ENCODE results near the gene GPN1.
"Not testable (repeated sequence)": the region's sequence is repeated elsewhere in the genome, so short reads cannot be mapped to it uniquely, and the experiment has no call there.

Gene GPN1
- 23.8 to 29.8 (median 27.1) reads per million in 4 donors for total RNA-seq

DNA sequence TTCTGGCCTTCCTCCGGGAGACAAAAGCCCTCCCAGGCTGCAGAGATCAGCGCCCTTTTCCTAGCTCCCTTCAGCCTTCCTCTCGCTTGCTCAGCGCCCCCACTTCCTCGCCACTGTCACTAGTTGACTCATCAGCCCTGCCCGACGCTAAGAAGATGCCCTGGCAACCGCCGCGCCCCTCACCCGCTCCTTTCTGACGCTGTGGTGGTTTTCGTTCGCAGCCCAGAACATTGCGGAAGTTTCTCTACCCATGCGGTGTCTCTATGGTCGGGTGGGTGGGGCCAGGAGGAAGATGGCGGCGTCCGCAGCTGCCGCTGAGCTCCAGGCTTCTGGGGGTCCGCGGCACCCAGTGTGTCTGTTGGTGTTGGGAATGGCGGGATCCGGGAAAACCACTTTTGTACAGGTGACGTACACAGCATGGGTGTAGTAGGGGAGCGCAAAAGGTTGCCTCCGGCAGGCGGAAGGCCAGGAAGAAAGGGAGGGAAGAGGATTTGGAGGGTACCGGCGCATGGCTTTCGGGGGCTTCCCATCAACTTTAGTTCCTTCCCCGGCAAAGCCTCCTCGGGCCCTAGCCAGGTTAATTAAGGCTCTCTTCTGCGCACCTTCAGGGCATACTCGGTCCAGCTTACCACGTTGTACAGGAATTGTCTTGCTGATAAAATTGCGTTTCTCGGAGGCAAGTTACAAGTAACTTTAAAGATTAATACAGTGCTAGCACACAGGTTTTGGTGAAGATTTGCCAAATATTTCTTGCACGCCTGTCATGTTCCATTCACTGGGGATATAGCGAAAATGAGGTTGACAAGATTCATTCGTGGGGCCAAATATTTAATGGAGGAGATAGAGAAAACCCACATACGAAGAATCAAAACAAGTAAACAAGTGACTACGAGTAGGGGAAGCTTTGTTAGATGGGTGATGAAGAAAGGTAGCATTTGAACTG is at the start of gene GPN1, which contains the start of gene CCDC121:
Gene GPN1 (plus strand): TSS at position 284 of the 943 bp plus-strand sequence. CDS start 9 bp downstream, at position 293.
Gene CCDC121 (minus strand): TSS at position 246 of the 943 bp plus-strand sequence. CDS start 1,213 bp downstream, outside the sequence.
- DNase-seq = peak; percentile 84 to 96 (median 91)

DNA sequence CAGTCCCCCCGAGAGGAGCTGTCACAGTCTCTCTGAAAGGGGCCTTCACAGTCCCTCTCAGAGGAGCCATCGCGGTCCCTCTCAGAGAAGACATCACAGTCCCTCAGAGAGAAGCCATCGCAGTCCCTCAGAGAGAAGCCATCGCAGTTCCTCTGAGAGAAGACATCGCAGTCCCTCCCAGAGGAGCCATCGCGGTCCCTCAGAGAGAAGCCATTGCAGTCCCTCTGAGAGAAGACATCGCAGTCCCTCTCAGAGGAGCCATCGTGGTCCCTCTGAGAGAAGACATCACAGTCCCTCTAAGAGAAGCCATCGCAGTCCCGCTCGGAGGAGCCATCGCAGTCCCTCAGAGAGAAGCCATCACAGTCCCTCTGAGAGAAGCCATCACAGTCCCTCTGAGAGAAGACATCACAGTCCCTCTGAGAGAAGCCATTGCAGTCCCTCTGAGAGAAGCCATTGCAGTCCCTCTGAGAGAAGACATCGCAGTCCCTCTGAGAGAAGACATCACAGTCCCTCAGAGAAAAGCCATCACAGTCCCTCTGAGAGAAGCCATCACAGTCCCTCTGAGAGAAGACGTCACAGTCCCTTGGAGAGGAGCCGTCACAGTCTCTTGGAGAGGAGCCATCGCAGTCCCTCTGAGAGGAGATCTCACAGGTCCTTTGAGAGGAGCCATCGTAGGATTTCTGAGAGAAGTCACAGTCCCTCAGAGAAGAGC is 47.3 kb upstream of the GPN1 start:
- no peak for DNase-seq

DNA sequence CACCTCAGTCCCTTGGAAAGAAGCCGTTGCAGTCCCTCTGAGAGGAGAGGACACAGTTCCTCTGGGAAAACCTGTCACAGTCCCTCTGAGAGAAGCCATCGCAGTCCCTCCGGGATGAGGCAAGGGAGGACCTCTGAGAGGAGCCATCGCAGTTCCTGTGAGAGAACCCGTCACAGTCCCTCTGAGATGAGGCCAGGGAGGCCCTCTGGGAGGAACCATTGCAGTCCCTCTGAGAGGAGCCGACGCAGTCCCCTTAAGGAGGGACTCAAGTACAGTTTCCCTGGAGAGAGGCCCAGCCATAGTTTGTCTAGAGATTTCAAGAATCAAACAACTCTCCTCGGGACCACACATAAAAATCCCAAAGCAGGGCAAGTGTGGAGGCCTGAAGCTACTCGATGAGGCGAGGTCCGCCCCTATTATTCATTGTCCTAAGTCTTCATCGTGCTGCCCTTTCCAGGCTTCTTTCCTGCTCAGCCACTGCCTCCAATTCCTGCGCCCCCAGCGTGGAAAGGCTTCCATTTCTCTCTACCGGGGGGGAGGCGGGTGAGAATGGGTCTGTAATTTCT is 46.6 kb upstream of the GPN1 start:
- DNase-seq = no peak

DNA sequence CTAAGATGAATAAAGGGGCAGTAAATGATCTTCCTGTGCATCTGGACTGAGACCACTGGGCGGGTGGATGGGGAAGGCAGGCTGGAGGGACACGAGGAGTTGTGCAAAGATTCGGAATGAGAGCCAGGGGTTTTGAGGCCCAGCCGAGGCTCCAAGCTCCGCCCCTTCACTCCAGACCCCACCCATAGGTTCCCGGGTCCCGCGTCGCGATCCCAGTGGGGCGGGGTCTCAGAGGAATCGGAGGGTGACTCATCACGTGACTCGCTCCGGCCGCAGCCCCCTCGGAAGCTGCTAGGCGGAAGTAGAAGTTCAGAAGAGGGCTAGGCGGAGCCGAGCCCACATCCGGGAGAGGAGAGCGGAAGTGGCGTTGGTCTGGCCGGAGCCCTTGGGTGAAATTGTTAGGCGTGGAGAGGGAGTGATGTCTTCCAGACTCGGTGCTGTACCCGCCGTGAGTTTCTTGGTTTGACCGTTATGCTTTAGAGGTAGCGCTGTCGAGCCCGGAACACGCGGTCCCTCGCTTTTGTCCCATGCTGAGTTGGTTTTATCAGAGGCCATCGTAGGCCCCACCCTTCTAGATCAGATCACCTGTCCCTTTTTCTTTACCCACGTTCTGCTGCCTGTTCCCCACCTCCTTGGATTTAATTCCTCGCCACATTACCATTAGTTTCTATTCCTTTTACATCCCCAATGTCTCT is 46.0 kb upstream of the GPN1 start, which contains the start of gene ZNF512:
Gene ZNF512 (plus strand): TSS at position 348 of the 695 bp plus-strand sequence. CDS start 71 bp downstream, at position 419.
- DNase-seq = peak; percentile 56 to 93 (median 66)

DNA sequence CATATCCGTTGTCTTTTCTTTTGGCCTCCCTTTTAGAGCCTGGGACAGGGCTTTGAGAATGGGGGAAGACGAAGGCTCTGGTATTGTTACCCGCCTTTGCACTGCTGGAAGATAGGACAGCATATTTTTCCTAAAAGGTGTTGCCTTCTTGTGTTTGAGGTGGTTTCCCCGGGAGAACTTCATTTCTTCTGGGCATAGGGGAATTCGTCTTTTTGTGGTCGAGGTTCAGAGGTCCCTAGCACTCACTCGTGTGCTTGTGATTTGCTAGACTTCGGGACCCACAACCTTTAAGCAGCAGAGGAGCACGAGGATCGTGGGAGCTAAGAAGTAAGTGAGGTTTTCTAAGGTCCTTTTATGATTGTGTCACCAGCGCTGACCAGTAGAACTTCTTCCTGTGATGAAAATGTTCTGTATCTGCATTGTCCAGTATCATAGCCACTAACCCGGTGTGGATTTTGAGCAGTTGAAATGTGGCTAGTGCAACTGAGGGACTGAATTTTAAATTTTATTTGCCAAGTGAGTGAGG is 45.4 kb upstream of the GPN1 start:
- no peak for DNase-seq

DNA sequence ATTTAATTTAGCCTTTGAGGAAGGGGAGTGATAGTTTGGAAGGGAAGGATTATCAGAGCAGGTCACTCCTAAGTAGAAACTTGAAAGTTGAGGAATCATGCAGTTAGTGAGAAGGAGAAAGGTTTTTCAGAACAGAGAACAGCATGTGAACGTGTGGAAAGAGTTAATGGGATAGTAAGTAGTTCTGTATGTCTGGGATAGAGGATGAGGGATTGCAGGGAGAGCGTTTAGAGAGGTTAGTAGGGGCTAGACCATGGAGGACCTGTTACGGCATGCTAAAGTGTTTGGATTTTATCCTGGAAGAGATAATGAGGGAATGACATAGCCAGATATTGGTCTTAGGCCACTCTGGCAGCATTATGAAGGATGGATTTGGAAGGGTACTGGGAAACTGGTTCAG is 44.3 kb upstream of the GPN1 start:
- no peak for DNase-seq

DNA sequence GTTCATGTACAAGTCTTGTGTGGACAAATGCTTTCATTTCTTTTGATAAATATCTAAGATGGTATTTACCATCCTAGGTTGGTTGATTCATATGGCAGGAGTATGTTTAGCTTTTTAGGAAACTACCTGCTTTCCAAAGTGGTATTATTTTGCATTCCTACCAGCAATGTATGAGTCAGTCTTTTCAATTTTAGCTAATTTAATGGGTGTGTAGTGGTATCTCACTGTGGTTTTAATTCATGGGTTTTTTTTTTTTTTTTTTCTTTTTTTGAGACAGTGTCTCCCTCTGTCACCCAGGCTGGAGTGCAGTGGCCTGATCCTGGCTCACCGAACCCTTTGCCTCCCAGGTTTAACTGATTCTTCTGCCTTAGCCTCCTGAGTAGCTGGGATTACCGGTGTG is 41.8 kb upstream of the GPN1 start:
- DNase-seq = no peak

DNA sequence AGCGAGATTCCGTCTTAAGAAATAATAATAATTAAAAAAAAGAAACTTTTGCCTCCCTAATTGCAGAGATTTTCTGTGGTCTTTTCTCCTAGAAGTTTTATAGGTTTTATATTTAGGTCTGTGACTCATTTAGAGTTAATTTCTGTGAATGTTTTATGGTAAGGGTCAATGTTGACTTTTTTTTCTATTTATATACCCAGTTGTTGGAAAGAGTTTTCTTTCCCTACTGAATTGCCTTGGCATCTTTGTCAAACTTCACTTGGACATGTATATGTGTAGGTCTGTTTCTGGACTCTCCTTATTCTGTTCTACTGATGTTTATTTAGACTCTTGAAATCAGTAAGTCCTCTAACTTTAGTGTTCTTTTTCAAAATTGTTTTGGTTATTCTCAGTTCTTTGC is 40.5 kb upstream of the GPN1 start:
- no peak for DNase-seq

DNA sequence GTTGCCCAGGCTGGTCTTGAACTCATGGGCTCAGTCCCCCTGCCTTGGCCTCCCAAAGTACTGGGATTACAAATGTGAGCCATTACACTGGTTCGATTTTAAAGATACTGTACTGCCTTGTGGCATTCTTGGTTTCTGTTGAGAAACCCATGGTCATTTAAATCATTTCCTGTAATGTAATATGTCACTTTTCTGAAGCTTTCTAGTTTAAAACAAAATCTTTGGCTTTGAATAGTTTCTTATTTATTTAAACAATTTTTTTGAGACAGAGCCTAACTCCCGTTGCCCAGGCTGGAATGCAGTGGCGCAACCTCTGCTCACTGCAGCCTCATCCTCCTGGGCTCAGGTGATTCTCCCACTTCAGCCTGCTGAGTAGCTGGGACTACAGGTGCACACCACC is 37.1 kb upstream of the GPN1 start:
- no peak for DNase-seq

DNA sequence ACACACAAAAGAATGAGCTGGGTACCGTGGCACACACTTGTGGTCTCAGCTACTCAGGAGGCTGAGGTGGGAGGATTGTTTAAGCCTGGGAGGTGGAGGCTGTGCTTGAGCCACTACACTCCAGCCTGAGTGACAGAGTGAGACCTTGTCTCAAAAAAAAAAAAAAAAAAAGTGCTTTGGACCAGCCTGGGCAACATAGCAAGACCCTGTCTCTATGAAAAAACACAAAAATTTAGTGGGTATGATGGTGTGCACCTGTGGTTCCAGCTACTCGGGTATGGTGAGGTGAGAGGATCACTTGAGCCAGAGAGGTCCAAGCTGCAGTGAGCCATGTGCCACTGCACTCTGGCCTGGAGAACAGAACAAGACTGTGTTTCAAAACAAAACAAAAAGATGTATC is 35.6 kb upstream of the GPN1 start:
- DNase-seq = no peak

DNA sequence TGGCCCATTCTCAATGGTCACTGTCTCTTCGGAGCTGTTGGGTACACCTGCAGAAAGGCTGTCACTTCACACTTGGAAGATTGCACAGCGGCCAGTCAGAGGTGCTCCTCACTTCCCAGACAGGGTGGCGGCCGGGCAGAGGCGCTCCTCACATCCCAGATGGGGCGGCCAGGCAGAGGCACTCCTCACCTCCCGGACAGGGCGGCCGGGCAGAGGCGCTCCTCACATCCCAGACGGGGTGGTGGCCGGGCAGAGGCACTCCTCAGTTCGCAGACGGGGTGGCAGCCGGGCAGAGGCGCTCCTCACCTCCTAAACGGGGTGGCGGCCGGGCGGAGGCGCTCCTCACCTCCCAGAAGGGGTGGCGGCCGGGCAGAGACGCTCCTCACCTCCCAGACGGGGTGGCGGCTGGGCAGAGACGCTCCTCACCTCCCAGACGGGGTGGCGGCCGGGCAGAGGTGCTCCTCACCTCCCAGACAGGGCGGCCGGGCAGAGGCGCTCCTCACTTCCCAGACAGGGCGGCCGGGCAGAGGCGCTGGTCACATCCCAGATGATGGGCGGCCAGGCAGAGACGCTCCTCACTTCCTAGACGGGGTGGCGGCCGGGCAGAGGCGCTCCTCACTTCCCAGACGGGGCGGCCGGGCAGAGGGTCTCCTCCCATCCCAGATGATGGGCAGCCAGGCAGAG is 34.7 kb upstream of the GPN1 start:
- not testable (repeated sequence) for DNase-seq

DNA sequence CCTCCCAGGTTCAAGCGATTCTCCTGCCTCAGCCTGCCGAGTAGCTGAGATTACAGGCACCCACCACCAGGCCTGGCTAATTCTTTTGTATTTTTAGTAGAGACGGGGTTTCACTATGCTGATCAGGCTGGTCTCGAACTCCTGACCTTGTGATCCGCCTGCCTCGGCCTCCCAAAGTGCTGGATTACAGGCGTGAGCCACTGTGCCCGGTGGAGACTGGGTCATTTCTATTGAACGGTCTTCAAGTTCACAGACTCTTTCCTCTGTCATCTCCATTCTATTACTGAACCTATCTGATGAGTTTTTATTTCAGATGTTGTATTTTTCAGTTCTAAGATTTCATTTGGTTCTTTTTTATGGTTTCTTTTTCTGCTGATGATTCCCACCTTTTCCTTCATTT is 33.4 kb upstream of the GPN1 start:
- DNase-seq = not testable (repeated sequence)

DNA sequence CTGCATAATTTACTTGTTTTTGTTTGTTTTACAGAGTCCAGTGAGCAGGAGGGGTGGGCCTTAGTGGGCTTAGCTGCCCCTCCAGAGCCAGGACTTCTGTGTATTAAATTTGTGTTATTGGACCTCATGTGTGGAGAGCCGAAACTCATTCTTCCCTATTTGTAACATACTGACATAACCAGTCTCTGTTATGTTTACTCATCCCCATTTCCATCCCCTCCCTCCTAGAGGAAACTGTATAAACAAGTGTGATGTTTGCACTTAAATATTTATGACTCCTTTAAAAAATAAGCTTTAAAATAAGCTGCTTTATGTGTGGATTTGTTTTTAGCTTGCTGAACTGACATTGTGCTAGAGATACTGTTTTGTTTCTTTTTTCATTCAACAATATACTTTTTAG is 32.2 kb upstream of the GPN1 start:
- DNase-seq = no peak

DNA sequence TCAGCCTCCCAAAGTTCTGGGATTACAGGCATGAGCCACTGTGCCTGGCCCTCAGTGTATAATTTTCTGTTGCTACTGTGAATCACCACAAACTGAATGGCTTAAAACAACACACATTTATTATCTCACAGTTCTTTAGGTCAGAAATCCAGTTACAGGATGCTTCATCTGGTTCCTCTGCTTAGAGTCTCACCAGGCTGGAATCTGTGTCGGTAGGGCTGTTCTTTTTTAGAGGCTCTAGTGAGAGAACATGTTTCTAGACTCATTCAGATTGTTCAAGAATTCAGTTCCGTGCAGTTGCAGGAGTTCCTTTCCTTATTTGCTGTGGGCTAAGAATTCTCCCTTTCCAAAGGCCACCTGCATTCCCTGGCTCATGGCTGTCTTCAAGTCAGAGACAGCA is 22.2 kb upstream of the GPN1 start:
- DNase-seq = no peak

DNA sequence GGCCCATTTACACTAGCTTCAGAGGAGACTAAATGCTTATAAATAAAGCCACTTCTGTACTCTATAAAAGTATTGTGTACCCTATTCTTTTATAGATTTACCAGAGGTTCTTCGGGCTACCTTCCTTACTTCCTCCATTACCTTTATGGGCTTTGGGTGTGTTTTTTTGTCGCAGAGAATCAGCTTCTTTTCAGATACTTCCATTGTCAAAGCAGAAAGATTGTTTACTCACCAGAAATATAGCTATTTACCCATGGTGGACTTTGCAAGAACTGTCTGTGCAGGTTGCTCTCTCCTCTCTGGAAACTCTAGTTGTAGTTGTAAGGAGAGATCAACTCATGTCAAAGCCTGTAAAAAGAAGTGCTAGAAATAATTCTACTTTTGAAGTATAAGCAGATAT is 14.9 kb upstream of the GPN1 start:
- DNase-seq = no peak

DNA sequence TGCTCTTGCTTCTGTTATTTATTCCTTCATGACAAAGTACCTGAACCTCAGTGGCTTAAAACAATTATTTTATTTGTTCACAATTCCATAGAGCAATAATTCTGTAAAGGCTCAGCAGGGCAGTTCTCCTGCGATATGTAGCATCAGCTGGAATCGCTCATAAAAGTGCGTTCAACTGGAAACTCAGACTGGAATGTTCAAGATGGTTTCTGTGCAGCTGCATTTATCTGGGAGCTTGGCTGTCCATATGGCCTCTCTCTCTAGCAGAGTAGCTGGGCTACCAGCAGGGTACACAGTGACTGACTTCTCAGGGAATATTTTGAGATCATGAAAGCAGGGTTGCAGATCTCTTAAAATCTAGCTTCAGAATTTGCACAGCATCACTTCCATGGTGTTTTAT is 13.5 kb upstream of the GPN1 start:
- DNase-seq = no peak

DNA sequence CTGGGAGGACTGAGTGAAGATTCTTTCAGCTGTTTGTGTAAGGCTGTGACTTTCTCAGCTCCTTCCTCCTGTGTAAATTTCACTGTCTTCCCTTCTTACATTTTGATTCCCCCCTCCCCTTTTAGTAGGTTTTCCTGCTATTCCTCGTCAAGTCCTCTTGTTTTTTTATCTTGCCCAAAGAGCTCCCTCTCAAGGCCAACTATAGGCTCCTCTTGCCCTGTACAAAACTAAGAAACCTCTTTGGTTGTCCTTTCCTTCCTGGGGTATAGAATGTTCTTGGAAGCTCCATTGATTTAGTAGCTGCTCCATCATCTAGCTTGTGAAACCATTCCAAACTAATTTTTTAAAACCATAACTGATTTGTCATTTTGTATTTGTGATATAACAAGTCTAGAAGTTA is 7.3 kb upstream of the GPN1 start:
- DNase-seq = no peak

DNA sequence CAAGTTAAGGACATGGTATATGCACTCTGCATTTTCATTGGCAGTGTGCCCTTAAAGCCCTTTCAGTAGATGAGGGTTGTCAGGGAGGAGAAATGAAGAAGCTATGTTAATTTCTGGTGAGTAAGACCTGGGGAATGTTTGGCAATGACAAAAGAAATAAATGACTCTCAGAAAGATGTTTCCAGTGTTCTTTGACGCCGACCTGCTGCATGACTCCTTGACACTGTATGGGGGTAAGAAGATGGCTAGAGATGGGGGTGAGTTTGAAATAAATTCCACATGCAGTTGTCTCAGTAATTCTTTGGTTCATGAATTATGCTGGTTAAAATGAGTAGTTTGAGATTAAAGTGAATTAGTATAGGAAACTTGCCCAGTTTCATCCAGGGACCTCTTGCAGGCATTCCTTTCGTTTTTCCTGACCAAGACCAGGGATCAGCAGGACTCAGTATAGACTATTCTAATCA is 5.9 kb upstream of the GPN1 start:
- DNase-seq = no peak

DNA sequence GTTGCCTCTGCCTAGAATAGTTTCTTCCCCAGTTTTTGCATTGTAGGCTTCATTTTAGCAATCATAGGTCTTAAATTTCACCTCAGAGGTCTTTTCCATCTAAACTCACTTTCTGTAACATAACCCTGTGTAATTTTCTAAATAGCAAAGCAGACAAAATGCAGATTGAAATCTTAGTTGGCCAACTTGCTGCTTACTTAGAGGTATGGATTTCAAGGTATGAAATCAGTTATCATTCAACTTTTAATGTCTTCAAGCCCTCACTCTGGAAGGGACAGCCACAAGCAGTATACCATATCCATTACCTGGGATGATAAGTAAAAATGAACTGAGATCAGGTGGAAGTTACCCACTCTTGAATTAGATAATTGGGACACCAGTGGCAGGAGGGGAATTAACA is 3.9 kb upstream of the GPN1 start:
- no peak for DNase-seq

DNA sequence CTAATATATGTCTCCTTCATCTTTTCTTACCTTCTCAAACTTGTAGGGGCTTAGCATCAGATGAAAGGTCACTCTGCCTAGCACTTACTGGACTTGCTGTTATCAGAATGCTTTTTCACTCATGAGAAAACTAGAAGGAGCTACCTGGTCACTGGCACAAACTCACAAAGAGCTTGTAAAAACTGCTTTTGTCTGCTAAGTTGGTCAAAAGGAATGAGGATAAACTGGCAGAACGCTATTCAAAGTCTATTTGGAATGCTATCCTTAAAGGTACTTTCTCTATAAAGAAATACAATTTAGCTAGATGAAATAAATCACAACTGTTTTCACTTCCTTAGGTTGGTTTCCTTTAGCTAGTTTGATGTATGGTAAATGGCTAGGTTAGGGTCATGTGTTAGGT is 2.5 kb upstream of the GPN1 start:
- DNase-seq = not testable (repeated sequence)

DNA sequence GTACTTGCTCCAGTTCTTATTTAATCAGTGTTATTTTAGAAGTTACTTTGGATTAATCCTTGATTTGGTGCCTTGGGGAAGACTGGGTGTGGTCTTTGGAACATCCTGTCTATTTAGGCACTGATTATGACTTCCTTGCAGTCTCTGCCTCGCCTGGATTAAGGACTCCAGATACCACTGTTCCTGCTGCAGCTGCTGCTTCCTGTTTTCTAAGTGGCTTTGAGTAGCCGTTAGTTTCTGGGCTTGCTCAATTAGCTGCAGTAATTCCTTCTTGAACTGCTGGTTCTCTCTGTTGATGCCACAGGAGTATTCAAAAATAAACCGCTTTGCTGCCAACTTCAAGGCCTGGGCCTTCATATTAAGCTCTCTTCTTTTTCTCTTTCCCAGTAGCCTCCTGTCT is 1.9 kb upstream of the GPN1 start:
- not testable (repeated sequence) for DNase-seq
